Esophagus (tissue), 2 donors: ENCODE measurements around the gene LAMA2. TPM values are rescaled to one million over a fixed set of nuclear protein-coding genes. Genes with fewer than 3 reads are reported as not detected.

Experiments used
- H3K27ac ChIP-seq, 2 donors: one replicate each; pipeline ENCODE4 v1.5.1; 2013; ENCODE audit warnings: low read depth in 2 of 2, mild to moderate bottlenecking in 2 of 2, inconsistent platforms in 1 of 2, low read length in 1 of 2, moderate library complexity in 1 of 2
- H3K27me3 ChIP-seq, 2 donors: one replicate each; pipeline ENCODE4 v1.6.1; 2013; ENCODE audit warnings: low read length in 2 of 2, control low read depth in 1 of 2, mild to moderate bottlenecking in 1 of 2; ENCODE audit not compliant: insufficient read depth in 2 of 2, control insufficient read depth in 1 of 2
- H3K36me3 ChIP-seq, 2 donors: one replicate each; pipeline ENCODE4 v1.6.1; 2013; ENCODE audit warnings: low read length in 1 of 2; ENCODE audit not compliant: control insufficient read depth in 2 of 2, insufficient read depth in 2 of 2
- H3K4me1 ChIP-seq, 2 donors: one replicate each; pipeline ENCODE4 v1.6.1; 2013; ENCODE audit warnings: low read length in 1 of 2; ENCODE audit not compliant: control insufficient read depth in 2 of 2, insufficient read depth in 2 of 2
- H3K4me3 ChIP-seq, 2 donors: one replicate each; pipeline ENCODE4 v1.5.1; 2013; ENCODE audit warnings: low read length in 2 of 2, mild to moderate bottlenecking in 2 of 2, low read depth in 1 of 2, moderate library complexity in 1 of 2
- H3K9me3 ChIP-seq, 2 donors: one replicate each; pipeline ENCODE4 v1.6.1; 2013; ENCODE audit warnings: mild to moderate bottlenecking in 2 of 2, low read depth in 1 of 2, low read length in 1 of 2, moderate library complexity in 1 of 2; ENCODE audit not compliant: control insufficient read depth in 2 of 2, insufficient read depth in 1 of 2
- WGBS, 2 donors: extraction: QIAGEN DNeasy Blood & Tissue Kit; methylation state at CpG; one replicate each; pipeline ENCODE4 v1.1.7; 2013; 5-methylcytosine and 5-hydroxymethylcytosine counted together
- polyA plus RNA-seq, 2 donors: library from polyadenylated mRNA; stranded (reverse); fragments of 200-250 nt; gene quantifications; one replicate each; pipeline ENCODE4 v1.2.3, GENCODE V29; 2013
- donor health status: healthy with polysubstance abuse.
- donor health status: Bipolar disorder and iron deficiency.

Gene LAMA2
- polyA plus RNA-seq, 2 donors: 0.67 to 2.7 TPM

- H3K36me3 ChIP-seq: no peaks in the 10 kb centered on the region
- H3K27me3 ChIP-seq: no peaks in the 10 kb centered on the region
- H3K4me3 ChIP-seq: no peak overlapping the region
- no peaks in the 10 kb centered on the region for H3K9me3 ChIP-seq
- WGBS, 2 donors: 79 to 90% methylated on average over 4 of the region's 4 CpGs
- H3K4me1 ChIP-seq: no peaks in the 10 kb centered on the region
- no peak overlapping the region for H3K27ac ChIP-seq
These were observed 452.9 kb downstream of the LAMA2 start for GRCh38 chr6:129335792-129336191.

GRCh38 chr6:129338683-129339082 is 455.7 kb downstream of the LAMA2 start:
- Histone ChIP-seq H3K27ac (no peak overlapping the region), H3K9me3 (no peaks in the 10 kb centered on the region)
- 89 to 92% methylated on average over 4 of the region's 4 CpGs for whole genome bisulfite sequencing, 2 donors

GRCh38 chr6:129340983-129341382 is 458.0 kb downstream of the LAMA2 start:
- Histone ChIP-seq H3K27ac (no peak overlapping the region), H3K4me1 (no peaks in the 10 kb centered on the region), H3K9me3 (no peaks in the 10 kb centered on the region), H3K36me3 (no peaks in the 10 kb centered on the region), H3K4me3 (no peak overlapping the region), H3K27me3 (no peaks in the 10 kb centered on the region)
- WGBS, 2 donors: 56 to 65% methylated on average over 4 of the region's 4 CpGs

More at GRCh38 chr6:129338683-129339082, 455.7 kb downstream of the LAMA2 start:
- Histone ChIP-seq H3K4me1 (no peaks in the 10 kb centered on the region), H3K4me3 (no peak overlapping the region), H3K27me3 (no peaks in the 10 kb centered on the region), H3K36me3 (no peaks in the 10 kb centered on the region)

GRCh38 chr6:129342243-129342642 is 459.3 kb downstream of the LAMA2 start:
- 56 to 58% methylated on average over 2 of the region's 2 CpGs for WGBS, 2 donors
- no peaks in the 10 kb centered on the region for H3K4me1 ChIP-seq
- H3K4me3 ChIP-seq: no peak overlapping the region
- no peaks in the 10 kb centered on the region for H3K9me3 ChIP-seq
- H3K27me3 ChIP-seq: no peaks in the 10 kb centered on the region
- no peaks in the 10 kb centered on the region for H3K36me3 ChIP-seq
- H3K27ac ChIP-seq: no peak overlapping the region

- no peaks in the 10 kb centered on the region for H3K27me3 ChIP-seq
- H3K27ac ChIP-seq: no peak overlapping the region
- H3K4me3 ChIP-seq: no peak overlapping the region
- WGBS, 2 donors: 85 to 93% methylated on average over 2 of the region's 2 CpGs
- H3K4me1 ChIP-seq: no peaks in the 10 kb centered on the region
- H3K36me3 ChIP-seq: no peaks in the 10 kb centered on the region
- no peaks in the 10 kb centered on the region for H3K9me3 ChIP-seq
These were observed 459.9 kb downstream of the LAMA2 start for GRCh38 chr6:129342796-129343195.

GRCh38 chr6:129344379-129344778 is 461.4 kb downstream of the LAMA2 start:
- Histone ChIP-seq H3K36me3 (no peaks in the 10 kb centered on the region), H3K27me3 (no peaks in the 10 kb centered on the region), H3K4me3 (no peak overlapping the region), H3K27ac (no peak overlapping the region), H3K4me1 (no peaks in the 10 kb centered on the region), H3K9me3 (no peaks in the 10 kb centered on the region)
- 91 to 94% methylated on average over 3 of the region's 3 CpGs for WGBS, 2 donors

- no peak overlapping the region for H3K4me3 ChIP-seq
- H3K27ac ChIP-seq: no peak overlapping the region
- H3K36me3 ChIP-seq: no peaks in the 10 kb centered on the region
- no peaks in the 10 kb centered on the region for H3K27me3 ChIP-seq
- no peaks in the 10 kb centered on the region for H3K4me1 ChIP-seq
- no peaks in the 10 kb centered on the region for H3K9me3 ChIP-seq
- 61 to 63% methylated on average over 2 of the region's 2 CpGs for WGBS, 2 donors
These were observed 463.0 kb downstream of the LAMA2 start for GRCh38 chr6:129345890-129346289.

- WGBS, 2 donors: 89 to 91% methylated on average over 2 of the region's 2 CpGs
- Histone ChIP-seq H3K27me3 (no peaks in the 10 kb centered on the region), H3K36me3 (no peaks in the 10 kb centered on the region), H3K4me3 (no peak overlapping the region), H3K9me3 (no peaks in the 10 kb centered on the region), H3K27ac (no peak overlapping the region), H3K4me1 (no peaks in the 10 kb centered on the region)
These were observed 464.0 kb downstream of the LAMA2 start for GRCh38 chr6:129346964-129347363.

- Histone ChIP-seq H3K27me3 (no peaks in the 10 kb centered on the region), H3K36me3 (no peaks in the 10 kb centered on the region), H3K27ac (no peak overlapping the region), H3K9me3 (no peaks in the 10 kb centered on the region), H3K4me1 (no peaks in the 10 kb centered on the region), H3K4me3 (no peak overlapping the region)
- 87 to 93% methylated on average over 2 of the region's 2 CpGs for WGBS, 2 donors
These were observed 467.3 kb downstream of the LAMA2 start for GRCh38 chr6:129350278-129350677.

- Histone ChIP-seq H3K4me3 (no peak overlapping the region), H3K4me1 (no peaks in the 10 kb centered on the region), H3K27me3 (no peaks in the 10 kb centered on the region), H3K27ac (no peak overlapping the region), H3K36me3 (no peaks in the 10 kb centered on the region), H3K9me3 (no peaks in the 10 kb centered on the region)
- WGBS, 2 donors: 23 to 41% methylated on average over 1 of the region's 1 CpG
These were observed 468.9 kb downstream of the LAMA2 start for GRCh38 chr6:129351807-129352206.
